ENCODE results near the gene OXSM. TPM values are rescaled to one million over a fixed set of nuclear protein-coding genes. Genes with fewer than 3 reads are reported as not detected.

OXSM gene
- total and polyA plus RNA-seq, 8 donors, result 8.6 to 22.9 (median 18.4) TPM

GRCh38 chr3:25749031-25749581 is 40.8 kb upstream of the OXSM start:
- no peak overlapping the region for H3K4me3 ChIP-seq
- peaks cover 0 to 43% of the 10 kb centered on the region in 2 donors for H3K36me3 ChIP-seq
- intact Hi-C loops (cut with DNase I), result no loop called here
- TF ChIP-seq CTCF (IDR thresholded peaks at IDR 0.05), result no peak
- H3K4me1 ChIP-seq, result peaks cover 0 to 7% of the 10 kb centered on the region in 2 donors
- H3K9me3 ChIP-seq, result no peaks in the 10 kb centered on the region
- ATAC-seq (no peak), DNase-seq (no peak)
- no peak overlapping the region for H3K27ac ChIP-seq
- no peaks in the 10 kb centered on the region for H3K27me3 ChIP-seq

- no peak for DNase-seq
- H3K36me3 ChIP-seq, result peaks cover 0 to 36% of the 10 kb centered on the region in 2 donors
- ATAC-seq, result no peak
Measured at GRCh38 chr3:25751048-25751447, 38.8 kb upstream of the OXSM start.

GRCh38 chr3:25751725-25752124 is 38.2 kb upstream of the OXSM start:
- Histone ChIP-seq H3K4me1 (peaks cover 0 to 7% of the 10 kb centered on the region in 2 donors), H3K4me3 (no peak overlapping the region), H3K27ac (no peak overlapping the region), H3K27me3 (no peaks in the 10 kb centered on the region), H3K9me3 (no peaks in the 10 kb centered on the region), H3K36me3 (peaks cover 0 to 36% of the 10 kb centered on the region in 2 donors)
- no peak for TF ChIP-seq CTCF (IDR thresholded peaks at IDR 0.05)
- intact Hi-C loops (cut with DNase I), result no loop called here
- DNase-seq (no peak), ATAC-seq (no peak)

More at GRCh38 chr3:25751048-25751447, 38.8 kb upstream of the OXSM start:
- Histone ChIP-seq H3K9me3 (no peaks in the 10 kb centered on the region), H3K4me3 (no peak overlapping the region), H3K27me3 (no peaks in the 10 kb centered on the region), H3K27ac (no peak overlapping the region), H3K4me1 (peaks cover 0 to 7% of the 10 kb centered on the region in 2 donors)
- intact Hi-C loops (cut with DNase I), result no loop called here
- TF ChIP-seq CTCF (IDR thresholded peaks at IDR 0.05), result no peak

GRCh38 chr3:25768851-25769250 is 21.0 kb upstream of the OXSM start:
- no peak for DNase-seq
- intact Hi-C loops (cut with DNase I), result no loop called here
- ATAC-seq, result no peak
- peaks cover 0 to 4% of the 10 kb centered on the region in 2 donors for H3K9me3 ChIP-seq
- H3K4me3 ChIP-seq, result no peak overlapping the region
- no peak overlapping the region for H3K27ac ChIP-seq
- peaks cover 0 to 19% of the 10 kb centered on the region in 2 donors for H3K36me3 ChIP-seq
- H3K4me1 ChIP-seq, result no peaks in the 10 kb centered on the region
- TF ChIP-seq CTCF (IDR thresholded peaks at IDR 0.05), result no peak
- no peaks in the 10 kb centered on the region for H3K27me3 ChIP-seq

GRCh38 chr3:25775936-25776335 is 14.0 kb upstream of the OXSM start:
- Histone ChIP-seq H3K4me1 (no peaks in the 10 kb centered on the region), H3K27me3 (no peaks in the 10 kb centered on the region), H3K27ac (no peak overlapping the region), H3K36me3 (peaks cover 4 to 51% of the 10 kb centered on the region in 2 donors), H3K4me3 (no peak overlapping the region), H3K9me3 (peaks cover 0 to 4% of the 10 kb centered on the region in 2 donors)
- no peak for DNase-seq
- intact Hi-C loops (cut with DNase I), result no loop called here
- no peak for TF ChIP-seq CTCF (IDR thresholded peaks at IDR 0.05)
- ATAC-seq, result no peak
